Measurements from ENCODE around the gene FAF1. TPM values are rescaled to one million over a fixed set of nuclear protein-coding genes. Genes with fewer than 3 reads are reported as not detected.

FAF1 gene
- total RNA-seq, 2 experiments from 2014 or later = 42.3 to 114 TPM

DNA sequence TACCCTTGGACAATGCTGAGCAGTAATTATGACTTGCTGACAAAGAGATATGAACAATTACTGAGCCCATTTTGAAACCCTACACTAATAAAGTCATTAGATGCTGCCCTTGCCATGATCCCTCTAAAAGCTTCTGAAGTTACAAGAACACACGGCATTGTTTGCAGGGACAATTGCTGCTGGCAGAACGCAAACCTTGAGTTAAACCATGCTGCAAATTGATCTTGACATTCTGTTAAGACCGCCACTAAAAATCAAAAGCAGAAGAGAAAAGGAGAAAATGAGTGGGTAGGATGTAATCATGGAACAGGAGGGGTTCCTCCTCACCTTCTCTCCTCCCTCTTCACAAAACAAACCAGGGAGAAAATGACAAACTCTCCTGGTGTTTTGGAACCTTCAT lies 400.6 kb downstream of the FAF1 start:
- intact Hi-C loops (cut with micrococcal nuclease; ENCODE audit: unreplicated experiment) = no loop called here
- no peak for DNase-seq (ENCODE audit: low spot score)
- no TSS peak for BruUV-seq (replicated peaks)
- no peak overlapping the region for H3K27ac ChIP-seq (ENCODE audit: low read depth, low read length, poor library complexity, severe bottlenecking)
- no peaks in the 10 kb centered on the region for H3K9me3 ChIP-seq (ENCODE audit: low read length)
- CTCF ChIA-PET (ENCODE audit: unreplicated experiment) = no interaction called here
- H3K36me3 ChIP-seq (ENCODE audit: insufficient read depth, low read length) = peaks cover 40% of the 10 kb centered on the region
- no peaks in the 10 kb centered on the region for H3K9me2 ChIP-seq (ENCODE audit: insufficient read depth, low read length)
- H4K20me1 ChIP-seq (ENCODE audit: insufficient read depth, low read length) = no peaks in the 10 kb centered on the region
- no peak overlapping the region for H3K4me3 ChIP-seq (ENCODE audit: low read depth, low read length, poor library complexity, severe bottlenecking)
- H3K4me1 ChIP-seq (ENCODE audit: insufficient read depth, low read length, poor library complexity, severe bottlenecking) = no peaks in the 10 kb centered on the region
- POLR2A ChIA-PET = no interaction called here
- TF ChIP-seq, protein P1, sequence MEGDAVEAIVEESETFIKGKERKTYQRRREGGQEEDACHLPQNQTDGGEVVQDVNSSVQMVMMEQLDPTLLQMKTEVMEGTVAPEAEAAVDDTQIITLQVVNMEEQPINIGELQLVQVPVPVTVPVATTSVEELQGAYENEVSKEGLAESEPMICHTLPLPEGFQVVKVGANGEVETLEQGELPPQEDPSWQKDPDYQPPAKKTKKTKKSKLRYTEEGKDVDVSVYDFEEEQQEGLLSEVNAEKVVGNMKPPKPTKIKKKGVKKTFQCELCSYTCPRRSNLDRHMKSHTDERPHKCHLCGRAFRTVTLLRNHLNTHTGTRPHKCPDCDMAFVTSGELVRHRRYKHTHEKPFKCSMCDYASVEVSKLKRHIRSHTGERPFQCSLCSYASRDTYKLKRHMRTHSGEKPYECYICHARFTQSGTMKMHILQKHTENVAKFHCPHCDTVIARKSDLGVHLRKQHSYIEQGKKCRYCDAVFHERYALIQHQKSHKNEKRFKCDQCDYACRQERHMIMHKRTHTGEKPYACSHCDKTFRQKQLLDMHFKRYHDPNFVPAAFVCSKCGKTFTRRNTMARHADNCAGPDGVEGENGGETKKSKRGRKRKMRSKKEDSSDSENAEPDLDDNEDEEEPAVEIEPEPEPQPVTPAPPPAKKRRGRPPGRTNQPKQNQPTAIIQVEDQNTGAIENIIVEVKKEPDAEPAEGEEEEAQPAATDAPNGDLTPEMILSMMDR (conservative IDR thresholded peaks at IDR 0.05; ENCODE audit: low read length) = no peak
- TF ChIP-seq EZH2phosphoT487 (IDR thresholded peaks at IDR 0.05; ENCODE audit: borderline replicate concordance, low read depth, low read length) = no peak
- no peaks in the 10 kb centered on the region for H3K79me2 ChIP-seq (ENCODE audit: insufficient read depth, low read depth, low read length)
- H3K4me2 ChIP-seq (ENCODE audit: low read length) = no peak overlapping the region
- no peak overlapping the region for H2AFZ ChIP-seq (ENCODE audit: low read length)

DNA sequence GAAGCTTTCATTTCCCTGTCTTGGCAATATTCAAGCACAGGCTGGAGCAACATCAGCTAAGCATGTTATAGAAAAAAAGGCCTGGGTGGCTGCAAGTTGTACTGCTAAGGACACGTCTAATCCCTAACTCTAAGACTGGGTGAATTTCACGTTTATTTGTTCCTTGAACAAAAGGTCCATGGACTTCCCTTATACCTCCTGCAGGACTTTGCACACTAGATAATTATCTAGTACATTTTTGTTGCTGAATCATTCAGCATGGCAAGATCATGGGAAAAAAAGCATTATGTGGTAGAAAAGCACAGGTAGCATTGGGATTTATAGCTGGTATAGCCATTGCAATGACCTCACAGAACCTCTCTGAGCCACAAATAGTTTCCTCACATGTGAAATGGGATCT lies 406.1 kb downstream of the FAF1 start:
- Histone ChIP-seq H3K9me3 (ENCODE audit: low read length) (no peaks in the 10 kb centered on the region), H3K27ac (ENCODE audit: low read depth, low read length, poor library complexity, severe bottlenecking) (no peak overlapping the region), H2AFZ (ENCODE audit: low read length) (no peak overlapping the region), H3K4me2 (ENCODE audit: low read length) (no peak overlapping the region), H3K4me1 (ENCODE audit: insufficient read depth, low read length, poor library complexity, severe bottlenecking) (no peaks in the 10 kb centered on the region), H4K20me1 (ENCODE audit: insufficient read depth, low read length) (no peaks in the 10 kb centered on the region), H3K9me2 (ENCODE audit: insufficient read depth, low read length) (no peaks in the 10 kb centered on the region), H3K79me2 (ENCODE audit: insufficient read depth, low read depth, low read length) (no peaks in the 10 kb centered on the region), H3K36me3 (ENCODE audit: insufficient read depth, low read length) (no peaks in the 10 kb centered on the region), H3K4me3 (ENCODE audit: low read depth, low read length, poor library complexity, severe bottlenecking) (no peak overlapping the region)
- intact Hi-C loops (cut with micrococcal nuclease; ENCODE audit: unreplicated experiment) = no loop called here
- no peak for DNase-seq (ENCODE audit: low spot score)
- CTCF ChIA-PET (ENCODE audit: unreplicated experiment) = no interaction called here
- POLR2A ChIA-PET = interaction anchor here (0.6 to 1.8 kb wide), 3 partner anchors 13 to 73 kb away, joined by 3 to 4 read pairs (median 3); no protein-coding TSS in a partner anchor
- BruUV-seq (replicated peaks) = no TSS peak
- no peak for TF ChIP-seq EZH2phosphoT487 (IDR thresholded peaks at IDR 0.05; ENCODE audit: borderline replicate concordance, low read depth, low read length)
- TF ChIP-seq, protein P1 (conservative IDR thresholded peaks at IDR 0.05; ENCODE audit: low read length) = no peak

DNA sequence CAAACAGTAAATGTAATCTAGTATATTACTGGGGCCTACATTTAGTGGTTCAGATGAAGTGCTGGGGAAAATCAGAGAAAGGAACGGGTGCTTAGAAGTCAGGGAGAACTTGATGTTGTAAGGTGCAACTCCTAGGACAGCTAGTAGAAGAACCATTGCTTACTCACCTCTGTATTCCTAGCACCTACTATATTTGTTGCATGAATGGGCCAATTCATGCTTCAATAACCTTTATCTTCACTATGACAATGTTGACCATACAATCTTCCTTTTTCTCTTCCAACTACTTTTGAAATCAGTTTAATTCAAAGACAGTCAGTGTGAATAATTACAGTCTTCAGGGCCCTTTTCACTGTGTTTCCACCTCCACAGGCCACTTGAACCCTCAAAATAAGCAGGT lies 411.8 kb downstream of the FAF1 start:
- intact Hi-C loops (cut with micrococcal nuclease; ENCODE audit: unreplicated experiment) = no loop called here
- no peak for DNase-seq (ENCODE audit: low spot score)
- no peak overlapping the region for H3K27ac ChIP-seq (ENCODE audit: low read depth, low read length, poor library complexity, severe bottlenecking)
- no peaks in the 10 kb centered on the region for H3K79me2 ChIP-seq (ENCODE audit: insufficient read depth, low read depth, low read length)
- H3K4me2 ChIP-seq (ENCODE audit: low read length) = no peak overlapping the region
- POLR2A ChIA-PET = interaction anchor here (0.6 kb wide), 1 partner anchor 49 kb away, joined by 3 read pairs; no protein-coding TSS in a partner anchor
- TF ChIP-seq EZH2phosphoT487 (IDR thresholded peaks at IDR 0.05; ENCODE audit: borderline replicate concordance, low read depth, low read length) = no peak
- TF ChIP-seq, protein P1 (conservative IDR thresholded peaks at IDR 0.05; ENCODE audit: low read length) = no peak
- no peaks in the 10 kb centered on the region for H4K20me1 ChIP-seq (ENCODE audit: insufficient read depth, low read length)
- BruUV-seq (replicated peaks) = no TSS peak
- H3K36me3 ChIP-seq (ENCODE audit: insufficient read depth, low read length) = peaks cover 3% of the 10 kb centered on the region; the same call in 1 of the 2 replicates
- no peaks in the 10 kb centered on the region for H3K4me1 ChIP-seq (ENCODE audit: insufficient read depth, low read length, poor library complexity, severe bottlenecking)
- no peak overlapping the region for H2AFZ ChIP-seq (ENCODE audit: low read length)
- no peaks in the 10 kb centered on the region for H3K9me3 ChIP-seq (ENCODE audit: low read length)
- CTCF ChIA-PET (ENCODE audit: unreplicated experiment) = no interaction called here
- H3K9me2 ChIP-seq (ENCODE audit: insufficient read depth, low read length) = no peaks in the 10 kb centered on the region
- H3K4me3 ChIP-seq (ENCODE audit: low read depth, low read length, poor library complexity, severe bottlenecking) = no peak overlapping the region

Data from OCI-LY7 (cell line).